ES-I3 (cell line): ENCODE data around the gene C1QTNF6.

Experiments
- H3K36me3 ChIP-seq: 2 replicates; pipeline ENCODE4 v1.6.1; 2013; ENCODE audit warnings: mild to moderate bottlenecking, low read length, control low read depth, moderate library complexity; ENCODE audit not compliant: insufficient read depth
- H3K4me1 ChIP-seq: 2 replicates; pipeline ENCODE4 v1.6.1; 2013; ENCODE audit warnings: mild to moderate bottlenecking, control low read depth, low read length; ENCODE audit not compliant: insufficient read depth
- H3K9ac ChIP-seq: 2 replicates; pipeline ENCODE4 v1.6.1; 2013; ENCODE audit warnings: low read depth, mild to moderate bottlenecking, low read length, moderate library complexity
- H3K9me3 ChIP-seq: 2 replicates; pipeline ENCODE4 v1.6.1; 2013; ENCODE audit warnings: mild to moderate bottlenecking, low read length, moderate library complexity; ENCODE audit not compliant: control insufficient read depth, insufficient read depth

The C1QTNF6 gene

DNA sequence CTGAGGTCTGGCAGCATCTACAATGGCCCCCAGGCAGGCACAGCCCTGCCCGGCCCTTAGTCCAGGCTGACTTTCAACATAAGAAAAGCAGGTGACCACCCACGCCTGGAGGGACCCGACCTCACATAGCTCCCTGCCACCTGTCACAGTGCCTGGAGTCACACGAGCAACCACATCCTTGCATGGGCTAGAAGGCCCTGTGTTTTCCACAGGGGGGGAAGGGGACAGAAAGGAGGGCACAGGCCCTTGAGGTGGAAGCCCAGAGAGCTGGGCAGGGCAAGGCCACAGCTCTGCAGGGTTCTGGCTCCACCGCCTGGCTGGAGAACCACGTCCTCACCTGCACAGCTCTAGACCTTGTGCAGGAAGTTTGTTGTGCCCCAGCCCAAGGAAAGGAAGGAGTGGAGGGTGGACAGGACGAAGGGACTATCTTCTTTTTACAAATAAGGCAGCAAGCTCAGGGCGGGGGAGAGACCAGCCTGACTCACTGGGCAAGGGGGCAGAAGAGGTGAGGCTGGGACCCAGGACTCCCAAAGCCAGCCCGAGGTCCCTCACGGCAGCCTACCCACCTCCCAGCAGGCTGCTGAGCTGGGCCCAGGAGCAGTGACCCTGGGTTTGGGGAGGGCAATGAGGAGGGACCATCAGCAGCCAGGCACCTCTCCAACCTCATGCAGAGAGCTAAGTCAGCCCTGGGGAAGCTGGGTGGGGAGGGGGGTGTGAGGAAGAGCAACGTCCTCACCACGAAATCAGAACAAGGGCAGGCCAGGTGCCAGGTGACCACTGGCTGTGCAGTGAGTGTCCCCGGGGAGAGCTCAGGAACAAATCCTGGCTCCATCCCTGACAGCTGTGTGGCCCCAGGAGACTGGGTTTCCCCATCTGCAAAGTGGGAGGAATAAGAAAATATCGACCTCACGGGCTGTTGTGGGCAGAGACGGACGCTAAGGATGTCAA, 4.3 kb downstream of the C1QTNF6 start:
- Histone ChIP-seq H3K36me3 (no peaks in the 10 kb centered on the region), H3K9ac (no peak overlapping the region), H3K4me1 (peaks cover 2% of the 10 kb centered on the region), H3K9me3 (no peaks in the 10 kb centered on the region)

- Histone ChIP-seq H3K4me1 (no peaks in the 10 kb centered on the region; the same call in 1 of the 2 replicates), H3K9me3 (no peaks in the 10 kb centered on the region), H3K9ac (no peak overlapping the region), H3K36me3 (no peaks in the 10 kb centered on the region)
Measured at GRCh38 chr22:37182949-37183245, 5.2 kb downstream of the C1QTNF6 start.

GRCh38 chr22:37182101-37182948, 5.7 kb downstream of the C1QTNF6 start:
- H3K9me3 ChIP-seq = no peaks in the 10 kb centered on the region
- H3K36me3 ChIP-seq = no peaks in the 10 kb centered on the region
- H3K9ac ChIP-seq = no peak overlapping the region
- H3K4me1 ChIP-seq = no peaks in the 10 kb centered on the region; the same call in 1 of the 2 replicates

DNA sequence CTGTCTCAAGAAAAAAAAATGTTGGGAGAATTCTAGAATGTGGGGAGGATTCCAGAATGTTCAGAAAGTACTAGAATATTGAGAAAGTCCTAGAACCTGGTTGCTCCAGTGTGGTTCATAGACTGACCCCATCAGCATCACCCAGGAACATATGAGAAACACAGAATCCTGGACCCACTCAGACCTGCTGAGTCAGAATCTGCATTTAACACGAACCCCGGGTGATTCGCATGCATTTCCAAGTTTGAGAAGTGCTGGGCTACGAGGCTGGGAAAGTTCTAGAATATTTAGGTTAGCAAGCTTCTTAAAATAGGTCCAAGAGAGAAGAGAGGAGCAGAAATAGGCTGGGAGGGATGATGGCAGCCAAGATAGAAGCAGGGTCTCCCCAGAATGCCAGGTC, 6.4 kb downstream of the C1QTNF6 start:
- no peaks in the 10 kb centered on the region; the same call in 1 of the 2 replicates for H3K4me1 ChIP-seq
- H3K9ac ChIP-seq = no peak overlapping the region
- no peaks in the 10 kb centered on the region for H3K36me3 ChIP-seq
- H3K9me3 ChIP-seq = no peaks in the 10 kb centered on the region

GRCh38 chr22:37180531-37181231, 7.4 kb downstream of the C1QTNF6 start:
- no peaks in the 10 kb centered on the region; the same call in 1 of the 2 replicates for H3K4me1 ChIP-seq
- H3K9me3 ChIP-seq = no peaks in the 10 kb centered on the region
- no peaks in the 10 kb centered on the region for H3K36me3 ChIP-seq
- H3K9ac ChIP-seq = no peak overlapping the region

- Histone ChIP-seq H3K4me1 (no peaks in the 10 kb centered on the region; the same call in 1 of the 2 replicates), H3K9ac (no peak overlapping the region), H3K9me3 (no peaks in the 10 kb centered on the region), H3K36me3 (no peaks in the 10 kb centered on the region)
Measured at GRCh38 chr22:37179622-37180420, 8.2 kb downstream of the C1QTNF6 start.

DNA sequence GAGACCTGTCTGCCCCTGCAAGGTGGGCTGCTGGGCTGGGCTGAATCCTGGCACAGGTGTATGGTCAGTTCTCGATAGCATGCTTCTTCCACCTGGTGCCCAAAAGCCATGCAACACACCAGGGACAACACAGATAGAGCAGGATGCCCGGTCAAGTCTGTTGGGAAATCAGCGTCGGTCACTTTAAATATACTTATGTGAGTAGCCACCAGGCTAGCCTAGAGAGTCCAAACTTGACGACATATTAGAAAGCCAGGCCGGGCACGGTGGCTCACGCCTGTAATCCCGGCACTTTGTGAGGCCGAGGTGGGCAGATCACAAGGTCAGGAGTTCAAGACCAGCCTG, 8.9 kb downstream of the C1QTNF6 start:
- H3K9ac ChIP-seq = no peak overlapping the region
- H3K36me3 ChIP-seq = no peaks in the 10 kb centered on the region
- no peaks in the 10 kb centered on the region for H3K9me3 ChIP-seq
- no peaks in the 10 kb centered on the region; the same call in 1 of the 2 replicates for H3K4me1 ChIP-seq

DNA sequence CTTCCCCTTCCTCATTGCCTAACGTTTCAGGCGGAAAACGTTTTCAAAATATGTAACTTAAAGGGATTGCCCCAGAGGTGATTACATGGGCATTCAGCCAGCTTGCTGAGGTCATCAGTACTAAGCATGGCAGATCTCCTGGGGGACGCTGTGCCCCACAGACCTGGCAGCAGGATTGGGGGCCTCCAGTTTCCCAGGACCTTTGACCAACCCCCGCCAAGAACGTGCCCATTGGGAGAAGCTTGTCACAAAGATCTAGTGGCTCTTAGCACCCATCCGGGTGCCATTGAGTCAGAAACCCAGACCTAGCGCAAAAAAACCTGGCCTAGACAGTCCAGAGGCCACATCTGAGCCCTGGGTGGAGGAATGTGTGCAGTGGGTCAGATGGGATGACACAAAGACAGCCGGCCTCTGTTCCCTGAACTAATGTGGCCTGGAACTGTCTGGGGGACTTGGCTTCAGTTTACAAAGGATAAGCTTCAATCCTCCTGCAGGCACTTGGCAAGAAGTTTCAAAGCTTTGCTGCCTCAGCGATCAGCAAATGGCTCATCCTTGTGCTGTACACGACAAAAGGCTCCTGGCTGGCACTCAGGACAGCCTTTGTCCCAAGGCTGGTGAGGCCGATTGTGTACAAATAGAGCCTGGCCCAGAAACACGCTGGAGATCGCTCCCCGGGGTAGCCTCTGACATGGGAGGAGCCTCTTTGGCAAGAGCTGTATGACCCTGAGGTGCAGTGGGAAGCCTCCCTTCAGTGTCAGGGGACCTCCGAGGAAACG, 9.5 kb downstream of the C1QTNF6 start:
- Histone ChIP-seq H3K36me3 (no peaks in the 10 kb centered on the region), H3K9ac (no peak overlapping the region), H3K4me1 (no peaks in the 10 kb centered on the region; the same call in 1 of the 2 replicates), H3K9me3 (no peaks in the 10 kb centered on the region; the same call in 1 of the 2 replicates)

DNA sequence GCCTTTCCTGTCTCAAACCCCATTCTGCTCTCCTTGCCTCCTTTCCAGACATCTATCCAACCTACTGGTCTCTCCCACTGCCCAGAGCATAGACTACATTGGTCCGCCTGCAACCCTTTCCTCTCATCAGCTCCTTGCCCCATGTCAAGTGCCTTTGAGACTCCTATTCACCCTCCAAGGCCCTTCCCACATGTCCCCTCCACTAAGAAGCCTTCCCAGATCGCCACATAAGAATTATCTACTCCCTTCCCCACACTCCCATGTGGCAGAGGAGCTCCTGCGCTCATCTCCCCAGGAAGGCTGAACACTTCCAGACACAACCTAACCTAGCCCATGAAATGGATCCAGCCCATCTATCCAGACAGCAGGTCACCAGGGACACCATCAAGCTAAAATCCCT, 10.3 kb downstream of the C1QTNF6 start:
- H3K4me1 ChIP-seq = no peaks in the 10 kb centered on the region; the same call in 1 of the 2 replicates
- H3K36me3 ChIP-seq = no peaks in the 10 kb centered on the region
- no peaks in the 10 kb centered on the region; the same call in 1 of the 2 replicates for H3K9me3 ChIP-seq
- no peak overlapping the region for H3K9ac ChIP-seq

DNA sequence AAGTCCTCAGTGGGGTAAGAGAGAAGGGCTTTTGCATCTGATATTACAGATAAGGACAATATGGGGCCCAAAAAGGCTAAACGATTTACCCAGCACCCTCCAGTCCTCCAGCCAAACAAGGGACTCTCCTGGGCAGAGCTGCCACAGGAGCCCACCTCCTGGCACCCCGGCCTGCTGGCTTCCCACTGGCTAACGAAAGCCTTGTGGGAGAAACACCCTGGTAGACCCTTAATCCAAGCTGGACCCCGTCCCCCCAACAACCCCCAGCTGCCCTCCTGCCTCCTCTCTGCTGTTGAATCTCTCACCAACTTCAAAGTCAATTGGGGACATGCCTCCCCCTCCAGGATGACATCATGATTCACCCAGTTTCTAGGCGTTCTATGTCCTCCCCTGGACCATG, 10.8 kb downstream of the C1QTNF6 start:
- H3K9me3 ChIP-seq = no peaks in the 10 kb centered on the region; the same call in 1 of the 2 replicates
- no peaks in the 10 kb centered on the region for H3K36me3 ChIP-seq
- H3K4me1 ChIP-seq = no peaks in the 10 kb centered on the region; the same call in 1 of the 2 replicates
- H3K9ac ChIP-seq = no peak overlapping the region

- Histone ChIP-seq H3K9me3 (no peaks in the 10 kb centered on the region; the same call in 1 of the 2 replicates), H3K9ac (no peak overlapping the region), H3K4me1 (peaks cover 5% of the 10 kb centered on the region), H3K36me3 (no peaks in the 10 kb centered on the region)
Measured at GRCh38 chr22:37176464-37177061, 11.5 kb downstream of the C1QTNF6 start.

DNA sequence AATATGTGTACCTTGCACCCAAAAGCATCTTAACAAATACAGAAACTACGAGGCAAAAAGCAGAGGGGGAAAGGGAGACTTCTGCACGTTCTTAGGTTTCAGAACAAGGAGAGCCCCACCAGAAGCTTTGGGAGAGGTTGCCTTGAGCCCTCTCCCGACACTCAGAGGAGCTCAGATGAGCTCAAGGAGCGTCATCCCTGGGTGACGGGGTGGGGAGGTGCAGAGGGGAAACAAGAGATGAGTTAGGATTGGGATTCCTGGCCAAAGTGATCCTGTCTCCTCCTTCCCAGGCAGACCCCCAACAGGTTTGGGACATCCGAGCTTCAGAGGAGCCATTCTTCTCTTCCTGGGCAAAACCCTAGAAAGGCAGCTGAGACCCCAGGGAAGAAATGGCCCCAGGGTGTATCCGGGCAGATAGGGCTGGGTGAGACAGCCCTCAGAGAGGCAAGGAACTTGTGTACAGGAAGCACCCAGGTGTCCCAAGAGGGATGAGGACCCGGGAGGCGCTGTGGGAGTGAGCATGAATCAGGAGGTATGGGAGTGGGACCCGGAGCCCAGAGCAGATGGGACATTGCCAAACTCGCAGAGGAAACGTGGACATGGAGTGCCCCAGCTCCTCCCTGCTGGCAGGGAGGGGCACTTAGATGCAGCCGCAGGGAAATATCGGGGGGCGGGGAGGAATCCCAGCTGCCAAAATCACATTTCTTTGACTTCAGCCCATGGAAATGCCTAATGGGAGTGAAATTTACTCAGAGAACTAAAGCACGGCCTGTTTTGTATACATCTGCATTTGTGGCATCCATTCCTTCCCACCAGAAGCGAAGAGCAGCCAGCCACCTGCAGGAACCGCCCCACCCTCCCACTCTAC, 12.4 kb downstream of the C1QTNF6 start:
- H3K4me1 ChIP-seq = peaks cover 8% of the 10 kb centered on the region
- no peak overlapping the region for H3K9ac ChIP-seq
- no peaks in the 10 kb centered on the region; the same call in 1 of the 2 replicates for H3K9me3 ChIP-seq

More for the DNA sequence above, 12.4 kb downstream of the C1QTNF6 start:
- H3K36me3 ChIP-seq = no peaks in the 10 kb centered on the region
